NCI-H2029 treated with DMSO at 0.1 percent for 48 hours (cell line): ENCODE results near the gene GNG4.
"Not testable (repeated sequence)": the region's sequence is repeated elsewhere in the genome, so short reads cannot be mapped to it uniquely, and the experiment has no call there.

Experiments used
- DNase-seq: peaks from one replicate; lab custom pipeline; 2025; lab: John Stamatoyannopoulos, UW

Gene GNG4

DNA sequence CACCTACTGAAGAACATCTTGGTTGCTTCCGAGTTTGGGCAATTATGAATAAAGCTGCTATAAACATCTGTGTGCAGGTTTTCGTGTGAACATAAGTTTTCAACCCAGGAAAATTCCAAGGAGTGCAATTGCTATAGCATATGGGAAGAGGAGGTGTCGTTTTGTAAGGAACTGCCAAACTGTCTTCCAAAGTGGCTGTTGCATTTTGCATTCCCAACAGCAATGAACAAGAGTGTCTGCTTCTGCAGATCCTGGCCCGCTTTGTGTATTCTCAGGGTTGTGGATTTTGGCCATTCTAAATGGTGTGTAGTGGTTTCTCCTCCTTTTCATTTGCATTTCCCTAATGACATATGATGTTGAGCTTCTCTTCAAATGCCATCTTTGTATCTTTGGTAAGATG is 23.8 kb downstream of the GNG4 start:
- no peak for DNase-seq

DNA sequence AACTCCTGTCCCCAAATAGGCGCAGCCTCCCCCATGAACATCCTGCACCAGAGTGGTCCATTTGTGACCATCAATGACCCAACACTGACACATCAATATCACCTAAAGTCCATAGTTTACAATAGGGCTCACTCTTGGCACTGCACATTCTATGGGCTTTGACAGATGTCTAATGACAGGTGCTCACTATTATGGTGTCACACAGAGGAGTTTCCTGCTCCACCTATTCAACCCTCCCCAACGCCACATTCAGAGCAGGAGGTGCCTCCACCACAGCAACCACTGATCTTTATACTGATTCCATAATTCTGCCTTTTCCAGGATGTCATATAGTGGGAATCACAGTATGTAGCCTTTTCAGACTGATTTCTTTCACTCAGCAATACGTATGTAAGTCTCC is 24.2 kb downstream of the GNG4 start:
- DNase-seq: no peak

DNA sequence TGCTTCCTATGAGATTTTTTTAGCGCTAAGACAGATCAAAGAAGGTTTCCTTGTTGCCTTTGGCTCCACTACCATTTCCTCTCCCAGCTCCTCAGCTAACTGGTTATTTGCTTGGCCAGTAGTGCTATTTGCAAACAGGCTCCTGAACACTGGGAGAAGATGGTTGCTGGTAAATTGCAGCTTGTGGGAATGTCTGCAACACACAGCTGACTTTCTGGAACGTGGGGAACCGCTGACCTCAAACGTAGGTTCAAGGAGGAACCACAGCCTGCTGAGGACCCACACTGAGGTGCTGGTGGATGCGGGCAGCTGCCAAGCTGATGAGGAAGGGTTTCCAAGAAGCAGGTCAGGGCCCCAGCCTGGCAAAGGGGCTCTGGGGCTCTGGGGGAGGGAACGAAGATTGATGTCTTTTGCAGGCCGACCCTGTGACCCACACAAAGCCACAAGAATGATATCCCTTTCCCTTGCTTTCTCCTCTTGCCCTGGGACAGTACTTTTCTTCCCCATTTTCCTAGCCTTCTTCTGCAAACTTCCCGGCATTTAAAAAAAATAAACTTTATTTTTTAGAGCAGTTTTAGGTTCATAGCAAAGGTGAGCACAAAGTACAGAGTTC is 24.8 kb downstream of the GNG4 start:
- DNase-seq: no peak

DNA sequence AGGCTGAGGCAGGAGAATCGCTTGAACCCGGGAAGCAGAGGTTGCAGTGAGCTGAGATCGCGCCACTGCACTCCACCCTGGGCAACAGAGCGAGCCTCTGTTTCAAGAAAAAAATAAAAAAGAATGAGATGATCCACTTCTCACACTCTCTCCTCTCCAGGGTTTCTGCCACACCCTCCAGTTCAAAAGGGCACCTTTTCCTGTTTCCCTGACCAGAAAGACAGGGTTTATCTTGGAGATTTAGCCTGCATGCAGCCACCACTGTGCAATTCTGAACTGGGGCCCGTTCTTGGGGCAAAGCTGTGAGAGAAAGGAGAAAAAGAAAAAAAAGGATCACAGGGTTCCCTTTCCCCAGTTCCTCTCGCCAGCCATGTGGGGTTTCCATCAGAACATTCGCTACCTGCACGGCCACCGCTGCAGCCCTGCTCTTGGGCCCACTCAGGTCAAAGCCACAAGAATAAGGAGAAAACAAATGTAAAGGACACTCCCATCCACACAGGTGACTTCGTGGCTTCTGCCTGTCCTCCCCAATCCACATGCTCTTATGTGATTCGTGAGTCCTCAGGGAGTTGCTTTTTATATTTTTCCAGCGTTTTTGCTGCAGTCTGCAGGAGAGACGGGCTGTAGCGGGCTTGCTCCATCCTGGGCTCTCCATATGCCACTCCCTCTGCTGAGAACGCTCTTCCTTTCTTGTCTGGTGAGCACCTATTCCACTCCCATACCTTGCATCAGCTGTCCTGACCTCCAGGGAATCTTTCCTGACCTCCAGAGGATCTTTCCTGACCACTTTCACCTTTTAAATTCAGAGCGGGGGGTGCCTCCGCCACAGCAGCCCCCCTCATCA is 26.4 kb downstream of the GNG4 start:
- no peak for DNase-seq

DNA sequence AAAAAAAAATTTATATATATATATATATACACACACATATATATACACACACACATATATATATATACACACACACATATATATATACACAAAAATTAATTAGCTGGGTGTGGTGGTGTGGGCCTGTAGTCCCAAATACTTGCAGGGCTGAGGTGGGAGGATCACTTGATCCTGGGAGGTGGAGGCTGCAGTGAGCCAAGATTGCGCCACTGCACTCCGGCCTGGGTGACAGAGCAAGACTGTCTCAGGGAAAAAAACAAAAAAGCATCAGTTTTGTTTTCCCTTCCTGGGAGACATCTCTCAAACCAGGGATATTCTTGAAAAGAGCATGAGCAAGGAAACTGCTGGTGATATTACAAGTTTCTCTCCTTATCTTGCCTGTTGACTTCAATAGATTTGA is 30.4 kb downstream of the GNG4 start:
- DNase-seq: not testable (repeated sequence)

DNA sequence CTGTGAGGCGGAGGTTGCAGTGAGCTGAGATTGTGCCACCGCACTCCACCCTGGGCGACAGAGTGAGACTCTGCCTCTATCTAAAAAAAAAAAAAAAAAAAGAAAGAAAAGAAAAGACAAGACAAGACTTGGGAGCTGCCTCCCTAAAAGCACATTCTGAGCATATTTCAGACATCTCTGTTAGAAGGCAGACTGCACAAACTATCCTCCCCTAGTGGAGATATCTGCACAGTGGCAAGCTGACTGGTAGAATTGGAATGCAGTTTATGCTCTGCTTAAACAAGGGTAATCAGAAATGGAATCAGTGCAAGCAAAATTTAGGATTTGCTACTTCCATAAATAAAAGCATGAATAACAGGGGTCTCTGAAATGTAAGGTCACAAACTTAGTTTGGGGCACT is 31.8 kb downstream of the GNG4 start:
- DNase-seq: no peak

DNA sequence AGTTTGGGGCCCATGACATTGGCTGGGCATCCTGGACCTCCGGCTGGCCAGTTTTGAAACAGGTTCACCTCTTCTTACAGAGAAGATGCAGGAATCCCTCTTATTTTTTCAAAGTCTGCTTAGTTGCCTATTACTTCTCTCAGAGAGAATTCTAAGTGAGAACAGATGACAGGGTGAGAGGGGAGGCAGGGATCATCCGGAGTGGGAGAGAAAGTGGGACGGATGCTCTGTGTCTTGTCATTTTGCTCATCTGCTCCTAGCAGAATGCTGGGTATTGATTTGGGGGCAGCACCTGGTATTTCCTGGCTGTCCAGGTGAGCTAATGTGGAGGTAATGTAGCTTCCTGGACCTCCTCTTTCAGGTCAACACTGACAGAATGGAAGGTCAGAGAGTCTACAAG is 32.4 kb downstream of the GNG4 start:
- DNase-seq: no peak

DNA sequence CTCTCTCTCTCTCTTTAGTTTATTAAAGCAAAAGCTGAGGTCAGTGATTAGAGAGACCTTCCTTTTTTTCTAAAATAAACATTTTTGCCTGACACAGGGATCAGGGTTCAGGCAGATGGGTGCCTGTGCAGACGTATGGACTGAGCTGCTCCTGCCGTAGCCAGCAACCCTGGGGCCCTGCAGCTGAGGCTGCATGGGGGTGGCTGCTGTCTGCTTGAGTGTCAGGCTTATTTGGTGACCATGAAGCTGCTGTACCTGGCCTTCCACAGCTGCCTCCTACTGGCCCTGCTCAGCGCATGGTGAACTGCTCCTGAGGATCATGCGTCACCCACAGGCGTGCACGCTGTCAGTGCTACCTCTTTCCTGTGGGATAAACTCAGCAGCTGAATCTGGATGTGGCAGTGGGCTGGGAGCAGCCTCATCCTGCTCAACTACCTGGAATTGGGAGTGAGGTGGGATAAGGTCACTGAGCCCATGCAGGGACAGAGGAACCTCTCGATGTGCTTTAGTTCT is 35.1 kb downstream of the GNG4 start:
- no peak for DNase-seq

DNA sequence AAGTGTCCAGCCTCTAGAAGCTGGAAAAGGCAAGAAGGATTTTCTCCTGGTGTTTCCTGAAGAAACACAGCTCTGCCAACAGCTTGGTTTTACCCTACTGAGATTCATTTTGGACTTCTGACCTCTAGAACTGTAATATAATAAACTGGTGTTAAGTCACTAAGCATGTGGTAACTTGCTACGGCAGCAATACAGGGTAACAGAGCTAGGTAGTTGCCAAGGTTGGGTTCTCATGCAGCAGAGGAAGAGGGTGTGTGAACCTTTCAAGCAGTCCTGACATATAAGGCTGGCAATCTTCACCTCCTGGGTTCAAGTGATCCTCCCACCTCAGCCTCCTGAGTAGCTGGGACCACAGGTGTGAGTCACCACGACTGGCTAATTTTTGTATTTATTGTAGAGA is 36.0 kb downstream of the GNG4 start:
- no peak for DNase-seq

DNA sequence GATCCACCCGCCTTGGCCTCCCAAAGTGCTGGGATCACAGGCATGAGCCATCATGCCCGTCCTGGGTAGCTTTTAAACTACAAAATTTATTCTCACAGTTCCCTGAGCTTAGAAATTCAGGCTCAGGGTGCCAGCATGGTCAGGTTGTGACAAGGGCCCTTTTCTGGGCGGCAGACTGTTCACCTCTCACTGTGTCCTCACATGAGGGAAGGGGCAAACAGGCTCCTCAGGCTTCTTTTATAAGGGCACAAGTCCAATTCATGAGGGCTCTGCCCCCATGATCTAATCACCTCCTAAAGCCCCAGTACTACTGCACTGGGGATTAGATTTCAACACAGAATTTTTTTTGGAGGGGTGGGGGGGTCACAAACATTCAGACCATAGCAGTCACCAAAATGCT is 36.8 kb downstream of the GNG4 start:
- DNase-seq: no peak

DNA sequence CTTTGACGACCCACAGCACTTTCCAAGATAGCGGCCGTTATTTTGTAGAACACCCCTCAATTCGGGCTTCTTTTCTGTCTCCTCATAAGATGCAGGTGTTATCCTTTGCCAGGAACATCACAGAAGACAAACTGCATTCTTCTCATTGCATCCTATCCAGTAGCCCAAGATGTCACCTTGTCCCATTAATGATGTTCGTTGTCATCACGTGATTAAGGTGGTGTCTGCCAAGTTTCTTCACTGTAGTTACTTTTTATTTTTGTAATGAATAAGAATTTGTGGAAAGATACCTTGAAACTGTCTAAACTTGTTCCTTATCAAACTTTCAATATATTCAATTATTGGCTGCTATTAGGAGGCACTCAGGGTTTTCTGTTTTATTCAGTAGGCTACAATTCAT is 39.4 kb downstream of the GNG4 start:
- no peak for DNase-seq

DNA sequence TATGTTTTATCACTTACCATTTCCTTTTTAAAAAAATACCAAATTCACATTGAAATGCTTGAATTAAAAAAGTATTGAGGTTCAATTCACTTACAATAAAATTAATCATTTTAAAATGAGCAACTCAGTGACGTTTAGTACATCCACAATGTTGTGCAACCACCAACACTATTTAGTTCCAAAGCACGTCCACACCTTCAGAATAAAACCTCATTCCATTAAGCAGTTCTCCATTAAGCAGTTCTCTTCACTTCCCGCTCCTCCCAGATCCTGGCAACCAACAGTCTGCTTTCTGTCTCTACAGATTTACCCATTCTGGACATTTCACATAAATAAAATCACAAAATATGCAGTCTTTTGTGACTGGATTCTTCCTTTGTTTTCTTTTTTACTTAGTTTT is 41.3 kb downstream of the GNG4 start:
- DNase-seq: no peak

DNA sequence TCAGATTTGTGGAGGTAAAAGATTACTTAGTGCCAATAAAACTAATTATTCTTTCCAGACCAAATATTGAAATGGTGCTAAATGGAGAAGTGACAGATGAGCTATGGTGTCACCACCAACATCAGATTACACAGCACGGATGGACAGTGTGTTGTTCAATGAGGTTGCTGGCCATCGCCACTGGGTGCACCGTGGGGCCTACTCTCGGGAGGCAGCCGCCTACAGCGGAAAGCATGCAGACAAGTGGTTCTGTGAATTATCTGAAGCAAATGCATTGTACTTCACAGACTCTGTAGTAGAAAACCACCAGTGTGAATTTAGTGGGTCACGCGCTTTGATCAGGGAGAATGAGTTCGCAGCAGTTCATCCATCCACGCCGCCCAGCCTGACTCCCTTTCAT is 42.3 kb downstream of the GNG4 start:
- no peak for DNase-seq

DNA sequence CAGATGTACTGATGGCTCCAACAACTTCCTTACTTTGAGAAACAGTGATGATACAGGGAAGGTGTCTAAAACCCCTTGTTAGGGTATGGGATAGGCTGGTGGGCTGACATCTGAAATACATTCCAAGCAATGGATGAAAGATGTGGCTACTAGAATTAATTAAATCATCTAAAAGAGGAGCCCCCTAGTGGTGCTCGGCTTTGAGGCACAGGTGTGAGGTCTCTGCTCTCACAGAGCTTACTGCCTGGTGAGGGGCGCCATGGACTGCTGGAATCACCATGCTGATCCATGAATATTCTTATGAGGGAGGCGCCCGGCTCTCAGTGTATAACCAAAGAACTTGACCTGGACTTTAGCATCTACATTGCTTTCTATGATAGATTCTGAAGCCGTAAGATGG is 48.5 kb downstream of the GNG4 start:
- DNase-seq: no peak

DNA sequence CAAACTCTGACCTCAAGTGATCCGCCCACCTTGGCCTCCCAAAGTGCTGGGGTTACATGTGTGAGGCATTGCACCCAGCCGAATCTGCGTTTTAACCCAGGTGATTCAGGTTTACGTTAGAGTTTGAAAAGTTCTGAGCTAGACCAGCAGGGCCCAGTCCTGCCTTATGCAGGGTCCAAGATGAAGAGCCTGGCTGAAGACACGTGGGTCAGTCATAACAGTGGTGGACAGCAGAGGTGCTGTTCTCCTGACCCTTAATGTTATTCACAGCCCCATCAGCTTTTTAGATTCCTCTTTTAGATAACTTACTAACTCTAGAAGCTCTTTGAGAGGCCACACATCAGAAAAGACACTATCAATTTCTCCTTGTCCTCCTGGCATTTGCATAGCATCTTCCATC is 50.0 kb downstream of the GNG4 start:
- DNase-seq: no peak

DNA sequence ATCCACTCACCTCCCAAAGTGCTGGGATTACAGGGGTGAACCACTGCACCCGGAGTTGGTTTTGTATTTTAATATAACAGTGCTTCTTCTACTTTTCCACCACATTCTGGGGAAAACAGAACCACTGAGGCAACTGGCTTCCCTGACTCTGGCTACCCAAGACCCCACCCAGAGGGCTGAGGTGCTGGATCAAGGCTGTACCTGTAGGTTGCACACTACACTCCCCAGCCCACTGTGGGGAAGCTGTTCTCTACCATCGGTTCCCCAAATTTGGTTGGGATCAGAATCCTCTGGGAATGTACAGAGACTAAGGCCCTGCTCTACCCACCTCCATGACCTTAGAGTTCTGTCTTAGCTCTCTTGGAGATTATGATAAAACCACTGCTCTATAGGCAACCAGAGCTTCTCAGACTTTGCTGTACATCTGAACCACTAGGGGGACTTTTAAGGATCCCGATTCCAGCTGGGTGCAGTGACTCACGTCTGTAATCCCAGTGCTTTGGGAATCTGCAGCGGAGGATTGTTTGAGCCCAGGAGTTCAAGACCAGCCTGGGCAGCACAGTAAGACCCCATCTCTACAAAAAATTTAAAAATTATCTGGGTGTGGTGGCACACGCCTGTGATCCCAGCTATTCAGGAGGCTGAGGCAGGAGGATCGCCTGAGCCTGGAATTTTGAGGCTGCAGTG is 51.6 kb downstream of the GNG4 start:
- DNase-seq: no peak

DNA sequence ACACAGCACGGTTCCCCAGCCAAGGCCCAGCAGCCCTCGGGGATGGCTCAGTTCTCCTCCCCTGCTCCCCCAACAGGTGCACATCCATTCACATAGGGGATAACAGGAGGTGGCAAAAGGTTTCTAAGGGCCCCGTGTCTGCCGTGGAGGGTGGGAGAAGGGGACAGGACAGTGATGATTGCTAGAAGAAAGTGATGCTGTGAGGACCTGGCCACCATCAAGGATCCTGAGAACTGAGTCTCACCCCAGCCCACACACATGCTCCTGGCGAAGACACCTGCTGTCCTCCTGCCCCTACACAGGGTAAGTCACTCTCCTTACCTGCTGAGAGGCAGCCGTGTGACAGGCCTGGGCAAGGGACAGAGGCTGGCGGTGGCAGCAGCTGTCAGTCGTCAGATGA is 54.5 kb downstream of the GNG4 start:
- DNase-seq: no peak

DNA sequence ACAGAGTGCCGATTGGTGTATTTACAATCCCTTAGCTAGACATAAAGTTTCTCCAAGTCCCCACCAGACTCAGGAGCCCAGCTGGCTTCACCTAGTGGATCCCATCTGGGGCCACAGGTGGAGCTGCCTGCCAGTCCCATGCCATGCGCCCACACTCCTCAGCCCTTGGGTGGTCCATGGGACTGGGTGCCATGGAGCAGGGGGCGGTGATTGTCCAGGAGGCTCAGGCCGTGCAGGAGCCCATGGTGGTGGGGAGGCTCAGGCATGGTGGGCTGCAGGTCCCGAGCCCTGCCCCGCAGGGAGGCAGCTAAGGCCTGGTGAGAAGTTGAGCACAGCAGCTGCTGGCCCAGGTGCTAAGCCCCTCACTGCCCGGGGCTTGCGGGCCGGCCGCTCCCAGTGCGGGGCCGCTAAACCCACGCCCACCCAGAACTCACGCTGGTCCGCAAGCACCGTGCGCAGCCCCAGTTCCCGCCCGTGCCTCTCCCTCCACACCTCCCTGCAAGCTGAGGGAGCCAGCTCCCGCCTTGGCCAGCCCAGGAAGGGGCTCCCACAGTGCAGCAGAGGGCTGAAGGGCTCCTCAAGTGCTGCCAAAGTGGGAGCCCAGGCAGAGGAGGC is 55.2 kb downstream of the GNG4 start:
- not testable (repeated sequence) for DNase-seq

DNA sequence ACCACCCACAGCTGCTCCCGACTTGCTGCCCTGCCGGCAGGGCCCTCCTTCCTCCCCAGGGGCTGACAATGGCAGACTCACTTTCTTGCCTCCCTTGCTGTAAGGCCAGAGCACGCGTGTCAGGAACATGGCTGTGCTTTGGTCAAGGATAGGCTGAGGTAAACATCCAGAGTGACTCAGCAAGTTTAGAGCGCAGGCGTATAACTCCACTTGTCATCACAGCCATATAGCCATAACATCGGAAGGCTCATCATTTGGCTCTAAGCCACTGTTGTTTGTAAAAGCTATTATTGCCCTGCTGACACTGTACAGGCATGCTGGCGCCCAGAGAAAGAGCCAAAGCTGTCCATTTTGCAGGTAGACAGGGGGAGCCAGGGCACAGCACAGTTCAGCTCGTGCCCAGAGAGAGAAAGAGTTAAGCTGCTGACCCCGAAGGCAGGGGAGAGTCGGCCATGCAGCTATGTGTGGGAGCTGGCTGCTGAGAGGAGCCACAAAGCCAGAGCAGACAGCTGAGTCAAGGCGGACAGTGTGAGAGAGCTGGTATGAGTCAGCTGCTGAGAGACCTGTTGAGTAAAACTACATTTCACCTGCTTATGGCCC is 60.6 kb downstream of the GNG4 start:
- no peak for DNase-seq

DNA sequence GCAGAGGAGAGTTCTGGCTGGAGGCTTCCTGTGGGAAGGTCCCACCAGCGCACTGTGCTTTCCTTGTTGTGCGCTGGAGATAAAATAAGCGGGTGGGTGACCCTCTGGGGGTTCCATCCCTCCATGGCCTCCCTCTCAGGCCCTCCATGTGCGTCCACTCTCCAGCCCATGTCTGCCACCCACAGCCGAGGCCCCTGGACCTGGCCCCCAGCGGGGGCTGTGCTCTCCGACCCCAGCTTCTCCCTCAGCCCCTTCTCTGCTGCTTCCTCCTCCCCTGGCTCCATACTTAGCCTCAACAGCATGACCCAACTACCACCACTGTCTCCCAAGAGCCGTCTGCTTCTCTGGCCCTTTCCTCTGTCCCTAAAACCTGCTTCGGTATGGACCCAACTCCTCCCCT is 61.4 kb downstream of the GNG4 start:
- DNase-seq: no peak

DNA sequence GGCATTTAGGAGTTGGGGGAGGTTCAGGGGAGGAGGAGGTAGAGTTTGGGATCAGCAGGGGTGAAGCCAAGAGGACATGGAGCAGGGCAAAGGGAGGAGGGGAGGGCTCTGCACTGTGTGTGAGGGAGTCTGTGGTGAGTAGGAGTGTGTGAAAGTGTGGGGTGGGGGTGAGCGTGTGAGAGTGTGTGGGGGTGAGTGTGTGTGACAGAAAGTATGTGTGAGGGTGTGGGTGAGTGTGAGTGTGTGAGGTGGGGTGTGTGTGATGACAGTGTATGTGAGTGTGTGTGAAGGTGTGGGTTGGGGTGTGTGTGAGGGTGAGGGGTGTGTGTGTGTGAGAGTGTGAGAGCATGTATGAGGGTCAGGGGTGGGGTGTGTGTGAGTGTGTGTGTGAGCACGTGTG is 62.6 kb downstream of the GNG4 start:
- no peak for DNase-seq

DNA sequence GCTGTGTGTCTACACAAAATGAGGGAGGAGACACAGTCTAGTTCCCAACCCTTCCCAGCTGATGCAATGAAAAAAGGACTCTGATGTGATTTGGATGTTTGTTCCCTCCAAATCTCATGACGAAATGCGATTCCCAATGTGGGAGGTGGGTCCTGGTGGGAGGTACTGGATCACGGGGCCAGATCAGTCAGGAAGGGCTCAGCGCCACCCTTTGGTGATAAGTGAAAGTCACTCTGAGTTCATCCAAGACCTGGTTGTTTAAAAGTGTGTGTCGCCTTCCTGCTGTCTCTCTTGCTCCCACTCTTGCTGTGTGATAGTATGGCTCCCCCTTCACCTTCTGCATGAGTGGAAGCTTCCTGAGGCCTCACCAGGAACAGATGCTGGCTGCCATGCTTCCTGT is 63.2 kb downstream of the GNG4 start:
- no peak for DNase-seq
